ENCODE results near the gene OPCML.

OPCML gene

GRCh38 chr11:133284156-133284555 lies 248.1 kb downstream of the OPCML start:
- H3K9me3 ChIP-seq (ENCODE audit: severe bottlenecking) = no peaks in the 10 kb centered on the region
- no peaks in the 10 kb centered on the region for H3K4me1 ChIP-seq (ENCODE audit: insufficient read depth, poor library complexity, severe bottlenecking)
- H3K27ac ChIP-seq (ENCODE audit: poor library complexity, severe bottlenecking) = no peak overlapping the region
- TF ChIP-seq CTCF (IDR thresholded peaks at IDR 0.05; ENCODE audit: poor library complexity, severe bottlenecking) = no peak
- DNase-seq (ENCODE audit: low spot score) = no peak
- H3K27me3 ChIP-seq (ENCODE audit: insufficient read depth, poor library complexity, severe bottlenecking) = no peaks in the 10 kb centered on the region
- H3K4me3 ChIP-seq (ENCODE audit: severe bottlenecking) = no peak overlapping the region
- ATAC-seq (ENCODE audit: low read depth) = no peak
- H3K36me3 ChIP-seq (ENCODE audit: low read depth) = no peaks in the 10 kb centered on the region

GRCh38 chr11:133277886-133278285 lies 254.4 kb downstream of the OPCML start:
- H3K36me3 ChIP-seq (ENCODE audit: low read depth) = no peaks in the 10 kb centered on the region
- H3K27me3 ChIP-seq (ENCODE audit: insufficient read depth, poor library complexity, severe bottlenecking) = no peaks in the 10 kb centered on the region
- TF ChIP-seq CTCF (IDR thresholded peaks at IDR 0.05; ENCODE audit: poor library complexity, severe bottlenecking) = no peak
- ATAC-seq (ENCODE audit: low read depth) (no peak), DNase-seq (ENCODE audit: low spot score) (no peak)
- H3K4me3 ChIP-seq (ENCODE audit: severe bottlenecking) = no peak overlapping the region
- no peaks in the 10 kb centered on the region for H3K9me3 ChIP-seq (ENCODE audit: severe bottlenecking)
- H3K27ac ChIP-seq (ENCODE audit: poor library complexity, severe bottlenecking) = no peak overlapping the region
- no peaks in the 10 kb centered on the region for H3K4me1 ChIP-seq (ENCODE audit: insufficient read depth, poor library complexity, severe bottlenecking)

- DNase-seq (ENCODE audit: low spot score) = no peak
- Histone ChIP-seq H3K4me3 (ENCODE audit: severe bottlenecking) (no peak overlapping the region), H3K27me3 (ENCODE audit: insufficient read depth, poor library complexity, severe bottlenecking) (no peaks in the 10 kb centered on the region), H3K9me3 (ENCODE audit: severe bottlenecking) (no peaks in the 10 kb centered on the region), H3K4me1 (ENCODE audit: insufficient read depth, poor library complexity, severe bottlenecking) (no peaks in the 10 kb centered on the region), H3K36me3 (ENCODE audit: low read depth) (no peaks in the 10 kb centered on the region), H3K27ac (ENCODE audit: poor library complexity, severe bottlenecking) (no peak overlapping the region)
- no peak for ATAC-seq (ENCODE audit: low read depth)
- TF ChIP-seq CTCF (IDR thresholded peaks at IDR 0.05; ENCODE audit: poor library complexity, severe bottlenecking) = no peak
Observed at GRCh38 chr11:133271871-133272776, 260.2 kb downstream of the OPCML start.

GRCh38 chr11:133271206-133271605 lies 261.1 kb downstream of the OPCML start:
- Histone ChIP-seq H3K36me3 (ENCODE audit: low read depth) (no peaks in the 10 kb centered on the region), H3K4me1 (ENCODE audit: insufficient read depth, poor library complexity, severe bottlenecking) (no peaks in the 10 kb centered on the region), H3K9me3 (ENCODE audit: severe bottlenecking) (no peaks in the 10 kb centered on the region), H3K27ac (ENCODE audit: poor library complexity, severe bottlenecking) (no peak overlapping the region), H3K4me3 (ENCODE audit: severe bottlenecking) (no peak overlapping the region), H3K27me3 (ENCODE audit: insufficient read depth, poor library complexity, severe bottlenecking) (no peaks in the 10 kb centered on the region)
- ATAC-seq (ENCODE audit: low read depth) (no peak), DNase-seq (ENCODE audit: low spot score) (no peak)
- TF ChIP-seq CTCF (IDR thresholded peaks at IDR 0.05; ENCODE audit: poor library complexity, severe bottlenecking) = no peak

GRCh38 chr11:133269267-133269666 lies 263.0 kb downstream of the OPCML start:
- Histone ChIP-seq H3K4me3 (ENCODE audit: severe bottlenecking) (no peak overlapping the region), H3K27me3 (ENCODE audit: insufficient read depth, poor library complexity, severe bottlenecking) (no peaks in the 10 kb centered on the region), H3K4me1 (ENCODE audit: insufficient read depth, poor library complexity, severe bottlenecking) (no peaks in the 10 kb centered on the region), H3K36me3 (ENCODE audit: low read depth) (no peaks in the 10 kb centered on the region), H3K9me3 (ENCODE audit: severe bottlenecking) (no peaks in the 10 kb centered on the region), H3K27ac (ENCODE audit: poor library complexity, severe bottlenecking) (no peak overlapping the region)
- ATAC-seq (ENCODE audit: low read depth) (no peak), DNase-seq (ENCODE audit: low spot score) (no peak)
- no peak for TF ChIP-seq CTCF (IDR thresholded peaks at IDR 0.05; ENCODE audit: poor library complexity, severe bottlenecking)
